CD4-positive, alpha-beta T cell treated with Interleukin-21 for 1 hour (primary cell): Measurements from ENCODE around the gene PTPRN2.

Experiments
- DNase-seq: peaks from one replicate; pipeline ENCODE4 v3.0.0-alpha.2; 2020

PTPRN2 gene

DNA sequence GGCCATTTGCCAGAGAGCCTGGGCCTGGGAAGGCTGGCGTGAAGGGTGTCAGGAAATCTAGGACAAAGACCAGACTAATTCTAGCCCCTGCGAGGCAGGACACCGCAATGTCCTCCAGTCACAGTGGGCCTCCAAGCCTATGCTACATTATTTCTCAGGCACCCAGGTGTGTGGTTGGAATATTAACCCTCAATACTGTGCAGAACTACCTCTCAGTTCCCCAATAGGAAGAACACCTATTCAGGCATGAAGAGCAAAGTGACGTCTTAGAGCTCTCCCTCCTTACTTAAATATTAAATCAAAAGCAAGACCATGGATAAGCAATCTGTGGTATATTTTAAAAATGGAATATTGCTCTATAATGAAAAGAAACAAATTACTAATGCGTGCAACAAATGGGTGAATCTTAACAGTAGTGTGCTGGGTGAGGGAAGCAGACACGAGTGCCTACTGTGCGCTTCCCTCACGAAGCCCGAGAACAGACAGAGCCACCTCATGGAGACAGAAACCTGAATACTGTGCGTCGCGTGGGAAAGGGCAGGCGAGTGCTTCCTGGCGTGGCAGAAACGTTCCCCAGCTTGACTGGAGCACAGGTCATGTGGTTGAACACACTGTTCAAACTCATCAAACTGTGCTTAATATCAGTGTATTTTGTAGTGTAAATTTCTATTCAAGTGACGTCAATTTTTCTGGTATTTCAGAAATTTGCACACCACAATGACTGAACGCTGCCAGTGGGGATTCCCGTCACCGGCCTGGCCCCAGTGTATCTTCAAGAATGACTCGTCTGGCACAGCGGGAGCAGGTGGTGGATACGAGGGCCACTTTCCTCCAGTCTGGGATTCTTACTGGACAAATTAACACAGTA is 15.5 kb upstream of the PTPRN2 start:
- no peak for DNase-seq

DNA sequence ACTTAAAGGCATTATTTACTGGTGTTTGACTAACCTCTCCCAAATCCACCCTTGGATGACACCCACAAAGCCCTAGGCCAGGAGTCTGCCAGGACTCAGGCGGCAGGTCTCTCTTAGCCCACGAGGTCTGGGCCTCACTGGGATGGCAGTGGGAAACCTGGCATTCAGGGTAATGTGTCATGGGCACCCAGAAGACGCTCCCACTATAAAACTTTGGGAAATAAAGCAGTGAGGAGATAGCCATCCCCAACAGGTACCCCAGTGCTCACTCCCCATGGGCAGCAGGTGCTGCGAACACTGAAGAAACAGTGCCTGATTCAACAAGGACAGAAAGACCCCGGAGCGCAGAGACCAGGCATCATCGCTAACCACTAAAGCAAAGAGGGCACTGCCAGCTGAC is 14.4 kb upstream of the PTPRN2 start:
- no peak for DNase-seq

DNA sequence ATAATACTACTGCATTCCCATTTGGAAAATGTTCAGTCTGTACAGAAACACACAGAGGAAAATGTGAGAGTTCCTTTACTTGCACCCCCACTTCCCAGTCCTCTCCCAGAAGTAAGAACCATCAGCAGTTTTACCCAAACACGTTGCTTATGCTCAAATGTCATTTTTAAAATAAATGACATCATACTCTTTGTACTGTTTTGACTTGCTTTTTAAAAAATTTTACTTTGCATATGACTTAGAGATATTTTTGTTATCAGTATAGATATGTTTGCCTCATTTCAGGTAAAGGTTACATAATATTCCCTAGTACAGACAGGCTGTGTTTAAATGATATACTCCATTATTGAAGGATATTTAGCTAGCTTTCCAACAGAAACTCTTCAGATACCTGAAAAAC is 13.5 kb upstream of the PTPRN2 start:
- DNase-seq = no peak

DNA sequence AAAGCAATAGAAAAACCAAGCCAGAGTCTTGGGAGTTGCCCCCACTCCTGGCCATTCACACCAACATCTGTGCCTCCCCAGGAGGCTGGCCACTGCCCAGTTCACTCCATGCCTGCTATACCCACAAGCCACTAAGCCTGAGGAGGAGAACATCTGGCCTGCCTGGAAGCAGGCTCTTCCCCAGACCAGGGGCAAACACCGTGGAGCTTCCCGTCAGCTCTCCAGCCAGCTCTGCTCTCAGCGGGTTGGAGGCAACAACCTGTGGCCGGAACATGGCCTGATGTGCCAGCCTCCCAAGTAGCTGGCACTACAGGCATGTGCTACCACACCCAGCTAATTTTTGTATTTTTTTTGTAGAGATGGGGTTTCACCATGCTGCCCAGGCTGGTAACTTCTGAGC is 9.1 kb upstream of the PTPRN2 start:
- no peak for DNase-seq

DNA sequence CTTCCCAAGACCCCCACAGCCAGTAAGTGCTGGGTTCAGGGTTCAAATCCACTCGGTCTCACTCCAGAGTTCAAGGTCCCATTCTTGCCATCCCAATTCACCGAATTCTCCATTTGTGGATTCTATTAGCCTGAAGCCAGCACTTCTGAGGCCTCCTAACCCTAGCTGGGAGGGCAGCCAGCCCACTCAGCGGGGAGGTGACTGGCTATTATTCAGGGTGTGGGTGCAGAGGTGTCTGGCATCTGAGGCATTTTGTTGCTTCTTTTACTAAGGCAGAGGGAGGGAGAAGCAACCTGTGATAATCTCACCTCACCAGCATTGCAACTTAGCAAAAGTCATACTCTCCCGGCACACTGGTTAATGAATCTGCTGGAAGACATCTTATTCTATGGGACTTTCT is 8.7 kb upstream of the PTPRN2 start:
- no peak for DNase-seq

DNA sequence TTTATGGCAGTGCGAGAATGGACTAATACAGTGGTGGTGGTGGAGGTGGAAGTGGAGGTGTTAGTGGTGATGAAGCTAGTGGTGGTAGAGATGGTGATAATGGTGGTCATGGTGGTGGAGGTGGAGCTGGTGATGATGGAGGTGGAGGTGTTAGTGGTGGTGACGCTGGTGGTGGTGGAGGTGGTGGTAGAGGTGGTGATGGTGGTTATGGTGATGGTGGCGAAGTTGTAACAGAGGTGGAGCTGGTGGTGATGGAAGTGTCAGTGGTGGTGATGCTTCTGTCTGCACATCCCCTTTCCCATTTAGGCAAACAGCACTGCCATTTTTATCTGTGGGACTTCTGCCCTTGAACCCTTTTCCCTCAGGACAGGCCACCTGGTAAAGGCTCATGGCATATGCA is 7.4 kb upstream of the PTPRN2 start:
- DNase-seq = no peak

DNA sequence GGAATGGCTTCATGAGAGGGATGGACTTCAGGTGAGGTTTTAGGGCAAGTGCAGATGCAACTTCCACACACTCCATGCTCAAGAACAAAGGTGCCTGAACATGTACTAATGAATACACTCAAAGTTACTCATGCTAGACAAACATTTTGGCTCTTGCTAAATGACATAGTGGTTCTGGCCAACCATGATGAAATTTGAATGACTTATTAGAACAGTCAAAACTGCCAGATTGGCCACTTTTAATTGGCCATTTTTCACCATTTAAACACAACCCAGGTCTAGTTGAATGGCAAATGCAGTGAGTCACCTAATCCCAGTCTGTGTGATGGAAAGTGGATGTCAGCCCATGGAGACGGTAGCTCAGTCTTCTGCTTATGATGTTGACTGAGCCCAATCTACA is 4.9 kb upstream of the PTPRN2 start:
- DNase-seq = no peak

DNA sequence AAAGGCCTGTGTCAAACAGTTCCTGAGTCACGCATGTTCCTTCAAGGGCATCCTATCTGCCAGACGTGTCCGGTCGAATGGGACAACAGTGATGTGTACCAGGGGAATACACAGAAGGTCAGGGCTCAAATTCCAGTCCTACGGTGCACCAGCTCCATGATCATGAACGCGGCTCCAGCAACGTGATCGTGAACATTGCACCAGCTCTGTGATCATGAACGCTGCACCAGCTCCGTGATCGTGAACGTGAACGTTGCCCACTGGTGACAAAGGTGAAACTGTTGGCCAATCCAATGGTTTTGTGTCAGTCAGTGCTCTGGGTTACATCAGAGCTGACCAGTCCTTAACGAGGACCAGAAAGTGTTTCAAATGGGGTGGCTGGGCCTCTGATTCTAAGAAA is 4.3 kb upstream of the PTPRN2 start:
- no peak for DNase-seq

DNA sequence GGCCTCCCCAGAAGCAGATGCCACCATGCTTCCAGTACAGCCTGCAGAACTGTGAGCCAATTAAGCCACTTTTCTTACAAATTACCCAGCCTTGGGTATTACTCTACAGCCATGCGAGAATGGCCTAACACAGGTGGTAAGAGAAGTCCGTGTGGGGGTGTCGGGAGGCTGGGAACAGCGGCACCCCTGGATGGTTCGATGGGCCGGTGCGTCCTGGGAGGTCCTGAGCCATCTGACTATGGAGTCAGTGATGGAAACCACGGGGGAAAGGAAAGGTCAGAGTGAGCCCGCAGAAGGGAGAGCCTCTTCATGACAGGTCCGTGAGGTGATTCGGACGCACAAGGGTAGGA is 2.5 kb upstream of the PTPRN2 start:
- no peak for DNase-seq

DNA sequence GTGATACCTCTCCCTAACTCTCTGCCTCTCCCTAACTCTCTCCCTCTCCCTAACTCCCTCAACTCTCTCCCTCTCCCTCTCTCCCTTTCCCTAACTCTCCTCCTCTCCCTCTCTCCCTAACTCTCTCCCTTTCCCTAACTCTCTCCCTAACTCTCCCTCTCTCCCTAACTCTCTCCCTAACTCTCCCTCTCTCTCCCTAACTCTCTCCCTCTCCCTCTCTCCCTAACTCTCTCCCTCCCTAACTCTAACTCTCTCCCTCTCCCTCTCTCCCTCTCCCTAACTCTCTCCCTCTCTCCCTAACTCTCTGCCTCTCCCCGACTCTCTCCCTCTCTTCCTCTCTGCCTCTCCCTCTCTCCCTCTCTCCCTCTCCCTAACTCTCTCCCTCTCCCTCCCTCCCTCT is 2.0 kb upstream of the PTPRN2 start:
- DNase-seq = no peak

DNA sequence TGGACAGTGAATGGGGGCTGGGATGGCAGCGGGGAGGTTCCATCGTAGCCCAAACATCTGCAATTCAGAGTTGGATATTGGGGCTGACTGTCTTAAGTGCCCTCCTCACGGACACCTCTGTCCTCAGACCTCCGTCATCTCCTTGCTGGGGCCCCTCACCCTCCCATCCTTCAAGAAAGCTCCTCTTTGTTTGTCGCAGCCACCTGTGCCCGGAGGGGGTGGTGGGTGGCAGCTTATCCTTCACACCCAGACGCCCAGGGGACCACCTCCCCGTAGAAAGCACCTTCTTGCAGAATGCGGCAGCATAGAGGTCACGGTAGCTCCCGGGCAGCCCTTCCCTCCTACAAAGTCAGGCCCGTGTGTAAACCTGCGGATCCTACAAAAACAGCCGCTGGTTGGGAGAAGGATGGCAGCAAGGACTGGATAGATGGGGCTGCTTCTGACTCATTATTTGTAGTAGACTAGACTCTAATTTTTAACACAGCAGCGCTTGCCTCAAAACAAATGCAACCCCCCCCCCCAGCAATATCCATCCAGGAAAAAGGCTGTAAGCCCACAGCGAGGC is 1.3 kb upstream of the PTPRN2 start:
- no peak for DNase-seq

DNA sequence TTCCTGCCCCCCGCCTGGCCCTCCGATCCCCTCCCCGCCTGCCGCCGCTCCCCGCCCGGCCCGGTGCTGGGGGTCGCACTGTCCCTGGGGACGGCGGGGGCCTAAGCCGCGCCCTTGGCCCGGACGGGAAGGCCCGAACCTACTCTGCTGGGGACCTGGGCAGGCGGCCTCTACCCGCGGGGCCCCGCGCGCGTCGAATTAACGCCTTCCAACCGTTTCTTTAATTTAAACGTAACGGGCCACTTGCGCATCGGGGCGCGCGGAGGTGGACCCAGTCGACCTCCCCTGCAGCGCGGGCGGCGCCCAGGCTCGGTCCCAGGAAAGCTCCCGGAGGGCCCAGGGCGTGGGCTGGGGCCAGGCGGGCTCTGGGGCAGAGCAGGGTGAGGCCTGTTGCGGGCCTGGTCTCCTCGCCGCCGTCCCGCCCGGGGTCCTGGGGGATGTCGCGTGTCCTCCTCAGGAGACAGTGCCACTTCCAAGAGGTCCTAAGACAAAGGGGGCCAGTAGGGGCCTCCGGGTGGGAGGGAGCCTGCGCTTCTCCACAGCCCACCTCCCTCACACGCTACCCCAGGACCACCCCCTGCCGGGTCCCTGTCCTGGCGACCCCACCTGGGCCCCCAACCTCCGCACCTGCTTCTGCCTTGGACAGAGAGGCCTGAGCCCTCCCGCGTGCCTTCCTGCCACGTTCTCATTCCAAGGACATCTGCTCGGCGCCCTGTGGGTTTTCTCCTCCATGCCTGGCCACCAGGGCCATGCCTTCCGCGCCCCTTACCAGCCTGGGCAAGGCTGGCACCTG is 658 bp upstream of the PTPRN2 start:
- DNase-seq = no peak

DNA sequence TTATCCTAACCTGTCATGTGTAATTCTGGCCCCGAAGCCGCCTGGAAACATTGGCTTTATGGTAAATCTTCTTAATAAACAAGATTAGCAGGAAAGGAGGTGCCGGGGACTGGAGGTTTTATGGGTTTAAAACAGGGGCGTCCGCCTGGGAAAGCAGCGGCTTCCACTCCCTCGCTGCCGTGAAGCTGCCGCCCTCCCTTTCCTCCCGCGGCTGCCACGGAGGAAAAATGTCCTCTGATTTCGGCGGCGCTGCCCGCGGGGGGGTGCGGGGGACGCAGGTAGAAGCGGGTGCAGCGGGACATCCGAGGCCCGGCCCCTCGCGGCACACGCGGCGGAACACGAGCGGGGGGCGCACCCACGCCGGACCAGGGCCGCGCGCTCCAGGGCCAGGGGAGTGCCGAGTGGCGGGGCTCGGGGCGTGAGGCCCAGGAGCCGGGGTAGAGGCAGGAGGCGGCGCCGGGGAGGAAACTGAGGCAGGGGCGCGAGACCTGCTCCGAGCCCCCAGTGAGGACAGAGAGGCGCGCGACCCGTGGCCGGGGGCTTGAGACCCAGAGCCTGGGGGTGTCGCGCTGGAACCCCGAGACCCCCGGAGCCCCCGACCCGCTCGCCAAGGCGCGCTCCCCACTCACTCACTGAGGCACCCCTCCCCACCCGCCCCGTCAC is 993 bp downstream of the PTPRN2 start:
- no peak for DNase-seq

DNA sequence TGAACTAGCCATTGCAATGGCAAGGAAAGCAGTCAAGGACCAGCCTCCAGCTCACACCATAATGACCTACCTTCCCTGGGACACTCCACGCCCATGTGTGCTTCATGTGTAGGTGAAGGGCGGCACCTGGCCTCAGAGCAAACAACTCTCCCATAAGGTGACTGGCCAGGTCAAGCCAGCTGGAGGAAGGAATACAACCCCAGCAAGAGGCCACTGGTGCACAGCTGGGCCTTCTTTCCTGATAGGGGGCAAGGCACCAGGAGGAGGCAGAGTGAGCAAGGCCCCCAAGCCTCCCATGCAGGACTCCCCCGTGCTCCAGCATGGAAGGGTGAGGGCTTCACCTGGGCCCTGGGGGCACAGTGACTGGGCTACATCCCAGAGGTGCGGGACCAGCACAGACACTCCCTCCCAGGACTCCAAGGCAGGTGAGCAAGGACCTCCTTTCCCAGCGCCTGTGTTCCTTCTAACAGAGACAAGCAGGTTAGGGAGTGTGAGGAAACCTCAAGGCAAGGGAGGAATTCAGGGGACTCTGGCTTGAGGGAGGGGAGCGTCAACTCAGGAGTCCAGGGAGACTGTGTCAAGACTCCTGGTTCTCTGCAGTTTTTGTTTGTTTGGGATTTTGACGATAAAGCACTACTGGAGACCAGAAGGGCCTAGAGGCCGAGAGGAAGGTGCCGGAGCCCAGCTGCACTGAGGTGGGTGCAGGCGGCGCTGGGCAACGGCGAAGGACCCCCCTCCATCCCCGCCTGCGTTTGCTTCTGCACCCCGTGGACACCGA is 1.7 kb downstream of the PTPRN2 start:
- DNase-seq = no peak

DNA sequence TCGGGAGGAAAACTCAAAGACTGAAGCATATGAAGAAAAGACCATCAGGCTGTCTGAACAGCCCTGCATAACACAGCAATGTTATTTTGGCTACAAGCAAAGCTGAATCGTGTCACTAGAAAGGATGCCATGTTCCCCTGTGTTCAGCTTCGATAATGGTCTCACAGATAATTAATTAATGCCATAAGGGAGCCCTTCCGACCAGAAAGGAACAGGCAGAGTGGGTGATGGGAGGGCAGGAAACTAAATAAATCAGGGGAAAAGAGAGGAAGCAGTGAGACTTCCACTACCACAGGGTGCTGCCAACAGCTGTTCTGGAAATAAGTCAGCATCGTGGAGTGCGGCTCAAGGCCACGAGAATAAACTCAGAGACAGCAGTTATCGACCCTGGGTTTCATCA is 3.2 kb downstream of the PTPRN2 start:
- DNase-seq = no peak

DNA sequence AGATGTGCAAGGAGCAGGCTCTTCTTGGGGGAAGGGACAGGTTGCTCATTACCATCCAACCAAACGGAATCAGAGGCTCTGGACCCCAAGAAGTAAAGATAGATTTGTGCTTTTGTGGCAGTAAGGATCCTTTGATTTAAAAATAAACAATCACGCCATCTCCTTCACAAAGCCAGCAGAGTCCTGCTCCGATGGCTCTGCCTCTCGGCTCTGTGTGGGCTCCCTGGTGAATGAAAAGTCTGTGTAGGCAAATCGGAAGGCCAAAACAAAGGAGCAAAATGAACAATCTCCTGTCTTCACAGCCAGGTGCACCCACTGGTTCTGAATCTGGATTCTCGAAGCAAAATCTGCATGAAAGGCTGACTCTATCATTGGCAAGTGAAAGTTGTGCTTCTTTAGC is 3.8 kb downstream of the PTPRN2 start:
- no peak for DNase-seq

DNA sequence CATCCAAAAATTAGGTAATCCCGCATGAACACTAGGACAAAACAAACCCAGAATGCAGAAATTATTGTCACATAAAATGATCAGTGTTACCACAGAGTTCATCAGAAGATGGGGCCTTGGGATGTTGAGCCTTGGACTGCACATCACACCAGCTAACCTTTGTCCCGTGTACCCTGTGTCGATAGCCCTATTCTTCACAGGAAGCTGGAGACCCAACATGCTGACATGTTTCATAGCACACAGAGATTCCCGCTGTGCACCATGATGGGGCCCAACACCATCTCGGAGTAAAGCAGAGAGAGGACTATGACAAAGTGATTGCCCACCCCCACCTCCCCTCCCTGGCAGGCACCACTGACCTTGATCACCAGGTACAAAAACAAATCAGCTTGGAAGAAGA is 4.5 kb downstream of the PTPRN2 start:
- no peak for DNase-seq

DNA sequence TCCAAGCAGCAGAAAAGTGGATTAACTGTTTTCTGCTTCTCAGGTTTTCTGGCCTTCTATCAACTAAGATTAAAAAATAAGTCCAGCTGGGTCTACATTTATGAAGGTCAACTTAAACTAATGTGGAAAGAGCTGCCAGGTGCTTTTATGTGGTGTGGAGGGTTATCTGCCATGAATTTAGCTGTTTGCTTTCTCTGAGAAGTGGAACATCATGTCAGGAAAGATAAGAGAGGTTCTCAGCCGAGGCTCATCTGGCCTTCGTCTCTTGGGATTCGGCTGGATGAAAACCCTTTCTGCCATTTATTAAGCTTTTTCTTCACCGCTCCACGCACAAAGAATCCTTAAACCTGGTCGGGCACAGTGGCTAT is 5.5 kb downstream of the PTPRN2 start:
- no peak for DNase-seq

DNA sequence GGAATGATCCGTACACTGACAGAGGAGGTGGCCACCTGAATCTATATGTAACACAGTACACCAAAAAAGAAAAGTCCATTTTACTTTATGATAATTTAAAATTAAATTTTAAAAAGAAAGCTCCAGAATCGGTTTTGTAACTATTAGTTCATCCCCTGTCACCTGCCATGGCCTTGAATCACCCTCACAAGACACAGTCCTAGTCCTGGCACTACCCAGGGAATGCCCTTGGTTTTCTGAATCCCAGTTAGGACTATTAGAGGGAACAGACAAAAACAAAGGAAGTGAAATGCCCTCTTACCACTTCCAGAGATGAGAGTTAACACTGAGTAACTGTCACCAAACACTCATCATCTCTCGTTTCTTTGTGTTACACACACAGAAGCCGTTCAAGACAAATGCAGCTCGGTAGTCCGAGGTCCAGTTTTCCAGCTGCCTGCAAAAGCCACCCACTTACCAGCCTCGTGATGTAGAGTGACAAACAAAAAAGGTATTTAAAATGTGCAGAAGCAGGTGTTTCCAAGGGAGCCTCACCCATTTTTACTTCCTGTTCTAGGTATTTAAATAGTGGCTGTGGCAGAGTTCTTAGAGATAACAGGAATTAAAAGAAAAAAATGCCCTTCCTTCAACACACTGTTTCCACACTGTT is 6.1 kb downstream of the PTPRN2 start:
- DNase-seq = no peak

DNA sequence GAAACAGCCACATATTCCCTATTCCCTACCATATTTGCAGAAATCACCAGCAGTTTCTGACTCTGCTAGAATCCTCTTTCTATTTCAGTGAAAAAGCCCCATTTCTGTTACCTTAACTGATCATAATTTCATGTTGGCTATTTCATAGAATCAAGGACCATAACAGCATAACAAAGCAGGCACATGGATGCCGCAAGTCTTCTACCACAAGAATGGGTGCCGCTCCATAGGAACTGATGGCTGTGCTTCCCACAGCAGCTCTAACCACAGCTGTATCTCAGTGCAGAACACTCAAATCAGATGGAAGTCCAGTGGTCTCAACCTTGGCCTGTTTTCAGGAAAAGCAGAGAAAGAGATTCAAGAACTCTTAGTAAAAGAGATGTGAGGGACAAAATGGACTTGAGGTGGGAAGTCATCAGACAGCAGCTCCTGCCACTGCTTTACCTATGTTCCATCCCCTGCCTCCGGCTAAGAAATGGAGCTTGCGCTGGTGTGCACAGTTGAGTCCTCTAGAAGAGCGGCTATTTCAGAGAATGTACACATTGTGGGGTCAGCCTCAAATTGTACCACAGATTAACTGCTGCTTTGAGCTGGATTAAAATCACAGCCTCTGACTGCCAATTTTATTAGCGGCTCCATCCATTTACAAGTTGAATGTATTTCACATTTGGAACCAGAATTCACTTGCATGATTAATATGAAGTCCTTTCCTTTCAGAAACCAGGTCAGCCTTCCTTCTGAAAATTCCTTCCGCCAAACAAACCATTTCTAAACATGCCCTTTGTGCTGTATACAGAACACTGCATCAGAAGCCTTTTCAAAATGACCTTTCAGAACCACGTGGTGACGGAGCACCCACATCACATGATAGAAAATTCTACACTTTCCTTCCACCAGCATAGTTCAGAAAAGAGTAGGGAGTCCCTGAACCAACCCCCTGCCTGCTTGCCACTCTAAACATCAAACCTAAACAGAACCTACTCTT is 7.7 kb downstream of the PTPRN2 start:
- DNase-seq = no peak
